H9 (cell line): ENCODE results near the gene KCNG2. TPM values are rescaled to one million over a fixed set of nuclear protein-coding genes. Genes with fewer than 3 reads are reported as not detected.

Source experiments
- DNase-seq: peaks from one replicate; pipeline ENCODE4 v3.0.0-alpha.2; 2017
- H2AFZ ChIP-seq: one replicate; pipeline ENCODE4 v1.6.1; 2013; ENCODE audit warnings: mild to moderate bottlenecking, low read length, control low read depth, moderate library complexity
- H2AK5ac ChIP-seq: 2 replicates; pipeline ENCODE4 v1.6.1; 2013; ENCODE audit warnings: low read length, control low read depth, mixed read lengths; ENCODE audit not compliant: insufficient read length
- H2BK120ac ChIP-seq: one replicate; pipeline ENCODE4 v1.6.1; 2013; ENCODE audit warnings: low read depth, mild to moderate bottlenecking, low read length, control low read depth, inconsistent platforms; ENCODE audit not compliant: poor library complexity, severe bottlenecking
- H2BK12ac ChIP-seq: 2 replicates; pipeline ENCODE4 v1.6.1; 2013; ENCODE audit warnings: low read length, control low read depth, mixed read lengths, low read depth; ENCODE audit not compliant: insufficient read length
- H2BK15ac ChIP-seq: 2 replicates; pipeline ENCODE4 v1.6.1; 2013; ENCODE audit warnings: low read depth, low read length, control low read depth
- H2BK20ac ChIP-seq: one replicate; pipeline ENCODE4 v1.6.1; 2013; ENCODE audit warnings: low read depth, mild to moderate bottlenecking, low read length, control low read depth, inconsistent platforms; ENCODE audit not compliant: poor library complexity, severe bottlenecking
- H2BK5ac ChIP-seq: 2 replicates; pipeline ENCODE4 v1.6.1; 2013; ENCODE audit warnings: low read length, control low read depth, mixed read lengths; ENCODE audit not compliant: insufficient read length
- H3K14ac ChIP-seq: 2 replicates; pipeline ENCODE4 v1.6.1; 2013; ENCODE audit warnings: low read length, control low read depth; ENCODE audit not compliant: insufficient read depth
- H3K18ac ChIP-seq: 2 replicates; pipeline ENCODE4 v1.6.1; 2013; ENCODE audit warnings: low read depth, mild to moderate bottlenecking, mixed read lengths, low read length, control low read depth; ENCODE audit not compliant: insufficient read length
- H3K23ac ChIP-seq: 2 replicates; pipeline ENCODE4 v1.6.1; 2013; ENCODE audit warnings: low read length, control low read depth, mixed read lengths, low read depth; ENCODE audit not compliant: insufficient read length
- H3K23me2 ChIP-seq: 2 replicates; pipeline ENCODE4 v1.6.1; 2013; ENCODE audit warnings: low read depth, mild to moderate bottlenecking, mixed read lengths, low read length, control low read depth; ENCODE audit not compliant: insufficient read length, poor library complexity, severe bottlenecking
- H3K27ac ChIP-seq: 2 replicates; pipeline ENCODE4 v1.5.1; 2013; ENCODE audit warnings: low read length, control low read depth, mixed read lengths, low read depth; ENCODE audit not compliant: insufficient read length
- H3K27me3 ChIP-seq: 2 replicates; pipeline ENCODE4 v1.6.1; 2013; ENCODE audit warnings: low read length, control low read depth, inconsistent platforms; ENCODE audit not compliant: insufficient read depth
- H3K4ac ChIP-seq: 2 replicates; pipeline ENCODE4 v1.6.1; 2013; ENCODE audit warnings: low read depth, mild to moderate bottlenecking, control low read depth, inconsistent platforms, low read length, moderate library complexity
- H3K4me1 ChIP-seq: 2 replicates; pipeline ENCODE4 v1.6.1; 2013; ENCODE audit warnings: low read length, control low read depth, inconsistent platforms; ENCODE audit not compliant: insufficient read depth
- H3K4me2 ChIP-seq: 2 replicates; pipeline ENCODE4 v1.6.1; 2013; ENCODE audit warnings: low read length, control low read depth, mixed read lengths; ENCODE audit not compliant: insufficient read length, insufficient read depth
- H3K56ac ChIP-seq: 2 replicates; pipeline ENCODE4 v1.6.1; 2013; ENCODE audit warnings: low read depth, mild to moderate bottlenecking, mixed read lengths, low read length, control low read depth; ENCODE audit not compliant: insufficient read length
- H3K79me1 ChIP-seq: 2 replicates; pipeline ENCODE4 v1.6.1; 2013; ENCODE audit warnings: low read depth, mild to moderate bottlenecking, moderate library complexity, low read length, control low read depth, inconsistent platforms; ENCODE audit not compliant: insufficient read depth, poor library complexity, severe bottlenecking
- H3K79me2 ChIP-seq: 2 replicates; pipeline ENCODE4 v1.6.1; 2013; ENCODE audit warnings: low read length, control low read depth, inconsistent platforms; ENCODE audit not compliant: insufficient read depth
- H3K9ac ChIP-seq: 2 replicates; pipeline ENCODE4 v1.6.1; 2013; ENCODE audit warnings: low read length, control low read depth, mixed read lengths; ENCODE audit not compliant: insufficient read length; ENCODE audit errors: extremely low read depth
- H3K9me3 ChIP-seq: one replicate; pipeline ENCODE4 v1.6.1; 2013; ENCODE audit warnings: low read depth, low read length, inconsistent platforms; ENCODE audit not compliant: control insufficient read depth
- H3T11ph ChIP-seq: one replicate; pipeline ENCODE4 v1.6.1; 2013; ENCODE audit warnings: mild to moderate bottlenecking, low read length, control low read depth, inconsistent platforms
- H4K20me1 ChIP-seq: one replicate; pipeline ENCODE4 v1.6.1; 2013; ENCODE audit not compliant: control insufficient read depth, insufficient read length, insufficient read depth
- H4K5ac ChIP-seq: 2 replicates; pipeline ENCODE4 v1.6.1; 2013; ENCODE audit warnings: low read depth, mild to moderate bottlenecking, mixed read lengths, low read length, control low read depth; ENCODE audit not compliant: insufficient read length
- H4K8ac ChIP-seq: replicated peaks from 2 replicates; pipeline ENCODE4 v1.6.1; 2013; ENCODE audit warnings: low read length, control low read depth, mixed read lengths, low read depth; ENCODE audit not compliant: insufficient read length
- H4K91ac ChIP-seq: 2 replicates; pipeline ENCODE4 v1.6.1; 2013; ENCODE audit warnings: low read depth, mild to moderate bottlenecking, moderate library complexity, mixed read lengths, low read length, control low read depth; ENCODE audit not compliant: insufficient read length
- H3K27ac Mint-ChIP-seq, 3 experiments: 2 replicates in 2 of 3; 3 replicates in 1 of 3; pipeline ENCODE4 v1.8.0; 2020 to 2021; ENCODE audit warnings: mixed read lengths in 3 of 3, mild to moderate bottlenecking in 1 of 3, moderate library complexity in 1 of 3
- H3K27me3 Mint-ChIP-seq: 2 replicates; pipeline ENCODE4 v1.8.0; 2021; ENCODE audit warnings: low read depth, mild to moderate bottlenecking, moderate library complexity, mixed read lengths
- H3K36me3 Mint-ChIP-seq, 3 experiments: 2 replicates in 2 of 3; 3 replicates in 1 of 3; pipeline ENCODE4 v1.8.0; 2020 to 2021; ENCODE audit warnings: low read depth in 3 of 3, mixed read lengths in 3 of 3; ENCODE audit not compliant: insufficient read depth in 1 of 3
- H3K4me1 Mint-ChIP-seq, 2 experiments: 2 replicates each; pipeline ENCODE4 v1.8.0; 2020; ENCODE audit warnings: mixed read lengths in 2 of 2
- H3K4me3 Mint-ChIP-seq, 2 experiments: 2 replicates in 1 of 2; 3 replicates in 1 of 2; pipeline ENCODE4 v1.8.0; 2020 to 2021; ENCODE audit warnings: mild to moderate bottlenecking in 2 of 2, mixed read lengths in 2 of 2, moderate library complexity in 1 of 2
- H3K9me3 Mint-ChIP-seq, 2 experiments: 2 replicates in 1 of 2; 3 replicates in 1 of 2; pipeline ENCODE4 v1.8.0; 2020; ENCODE audit warnings: mild to moderate bottlenecking in 2 of 2, mixed read lengths in 2 of 2, moderate library complexity in 1 of 2
- CTCF ChIP-seq: fragments of 200-600 bp; sonication (generic); conservative IDR thresholded peaks from 3 replicates; pipeline ENCODE4 v1.8.0; 2021; ENCODE audit warnings: antibody characterized with exemption, mild to moderate bottlenecking
- WGBS: extraction: QIAGEN DNeasy Blood & Tissue Kit; methylation state at CpG from one replicate; pipeline ENCODE4 v1.1.7; 2013; ENCODE audit warnings: missing lambda C conversion rate, low lambda C conversion rate, mixed read lengths; ENCODE audit not compliant: insufficient read length; ENCODE audit errors: extremely low coverage; 5-methylcytosine and 5-hydroxymethylcytosine counted together
- total RNA-seq: library from RNA; stranded (reverse); gene quantifications from 2 replicates; pipeline ENCODE4 v1.2.1, GENCODE V29; 2021

Gene KCNG2
- total RNA-seq, 1 experiment from 2014 or later: 0.15 TPM

- Histone ChIP-seq H3K4me2 (no peak overlapping the region), H4K8ac (no peak overlapping the region), H3K14ac (no peak overlapping the region), H3K27ac (no peak overlapping the region), H4K91ac (no peak overlapping the region), H3K56ac (no peak overlapping the region), H3K79me1 (no peaks in the 10 kb centered on the region), H2BK15ac (no peak overlapping the region), H3K23ac (no peak overlapping the region), H3K18ac (no peak overlapping the region), H4K20me1 (no peaks in the 10 kb centered on the region), H3K9me3 (no peaks in the 10 kb centered on the region), H2BK12ac (no peak overlapping the region), H3K4ac (no peak overlapping the region), H2AK5ac (no peak overlapping the region), H3K27me3 (peaks cover 13% of the 10 kb centered on the region; the same call in 1 of the 2 replicates), H3K79me2 (no peaks in the 10 kb centered on the region), H2BK20ac (no peak overlapping the region), H3K4me1 (no peaks in the 10 kb centered on the region), H4K5ac (no peak overlapping the region), H2BK120ac (no peak overlapping the region), H2AFZ (no peak overlapping the region), H3K9ac (no peak overlapping the region), H3K23me2 (no peaks in the 10 kb centered on the region), H2BK5ac (no peak overlapping the region), H3T11ph (no peak overlapping the region)
- H3K27ac Mint-ChIP-seq: no peak overlapping the region
- DNase-seq: no peak
- H3K9me3 Mint-ChIP-seq: no peaks in the 10 kb centered on the region
- no peaks in the 10 kb centered on the region for H3K36me3 Mint-ChIP-seq
- no peak overlapping the region for H3K4me3 Mint-ChIP-seq
- no CpG with 5 or more reads among the region's 43 CpGs for WGBS
- no peaks in the 10 kb centered on the region for H3K4me1 Mint-ChIP-seq
- peaks cover 54% of the 10 kb centered on the region for H3K27me3 Mint-ChIP-seq
- peak; percentile 21; the same call in 1 of the 3 replicates for TF ChIP-seq CTCF
Measured at GRCh38 chr18:79782566-79783308, 15.0 kb upstream of the KCNG2 start.
